Coronary artery (tissue), 2 donors: Measurements from ENCODE around the gene NOTCH2.
"Not testable (repeated sequence)": the region's sequence is repeated elsewhere in the genome, so short reads cannot be mapped to it uniquely, and the experiment has no call there.

Experiments
- DNase-seq: peaks from one replicate; pipeline ENCODE4 v3.0.0-alpha.2; 2017; ENCODE audit warnings: low spot score
- H3K27ac ChIP-seq, 2 donors: fragments of 200-600 bp; sonication (generic); one replicate each; pipeline ENCODE4 v1.5.1; 2016 to 2019
- H3K4me3 ChIP-seq: fragments of 200-600 bp; sonication (generic); 2 replicates; pipeline ENCODE4 v1.5.1; 2016; ENCODE audit warnings: mild to moderate bottlenecking, moderate library complexity

The NOTCH2 gene

GRCh38 chr1:120069067-120069919, at the start of gene NOTCH2:
NOTCH2 (minus strand) TSS chr1:120069662; CDS start chr1:120069406, 256 bp downstream.
- Histone ChIP-seq H3K4me3 (peak within 1 kb of the TSS; percentile 89), H3K27ac (peak within 1 kb of the TSS; percentile 85 to 97)
- peak; percentile 46 for DNase-seq

- DNase-seq, H3K4me3 ChIP-seq: not testable (repeated sequence)
- H3K27ac ChIP-seq: peak overlapping the region in 1 of 2 donors; percentile 13
Measured at GRCh38 chr1:120117371-120118177, 48.1 kb upstream of the NOTCH2 start.

GRCh38 chr1:120116094-120116493, 46.6 kb upstream of the NOTCH2 start:
- H3K4me3 ChIP-seq, H3K27ac ChIP-seq, DNase-seq: not testable (repeated sequence)

GRCh38 chr1:120113134-120113533, 43.7 kb upstream of the NOTCH2 start:
- not testable (repeated sequence) for DNase-seq, H3K4me3 ChIP-seq, H3K27ac ChIP-seq

- not testable (repeated sequence) for H3K27ac ChIP-seq, DNase-seq, H3K4me3 ChIP-seq
Measured at GRCh38 chr1:120112212-120112611, 42.8 kb upstream of the NOTCH2 start.

- H3K4me3 ChIP-seq, DNase-seq, H3K27ac ChIP-seq: not testable (repeated sequence)
Measured at GRCh38 chr1:120111771-120112170, 42.3 kb upstream of the NOTCH2 start.

GRCh38 chr1:120111008-120111407, 41.5 kb upstream of the NOTCH2 start:
- H3K4me3 ChIP-seq, H3K27ac ChIP-seq, DNase-seq: not testable (repeated sequence)

- DNase-seq, H3K4me3 ChIP-seq, H3K27ac ChIP-seq: not testable (repeated sequence)
Measured at GRCh38 chr1:120109656-120110055, 40.2 kb upstream of the NOTCH2 start.

GRCh38 chr1:120109180-120109579, 39.7 kb upstream of the NOTCH2 start:
- not testable (repeated sequence) for H3K4me3 ChIP-seq, H3K27ac ChIP-seq, DNase-seq

- not testable (repeated sequence) for H3K4me3 ChIP-seq, DNase-seq, H3K27ac ChIP-seq
Measured at GRCh38 chr1:120105288-120105687, 35.8 kb upstream of the NOTCH2 start.

GRCh38 chr1:120103768-120104167, 34.3 kb upstream of the NOTCH2 start:
- not testable (repeated sequence) for DNase-seq

GRCh38 chr1:120101593-120101992, 32.1 kb upstream of the NOTCH2 start:
- not testable (repeated sequence) for DNase-seq, H3K27ac ChIP-seq, H3K4me3 ChIP-seq

More at GRCh38 chr1:120103768-120104167, 34.3 kb upstream of the NOTCH2 start:
- H3K4me3 ChIP-seq, H3K27ac ChIP-seq: not testable (repeated sequence)

GRCh38 chr1:120100590-120100989, 31.1 kb upstream of the NOTCH2 start:
- not testable (repeated sequence) for H3K4me3 ChIP-seq, H3K27ac ChIP-seq, DNase-seq

- not testable (repeated sequence) for H3K27ac ChIP-seq, H3K4me3 ChIP-seq, DNase-seq
Measured at GRCh38 chr1:120098986-120099759, 29.7 kb upstream of the NOTCH2 start.

- DNase-seq, H3K4me3 ChIP-seq, H3K27ac ChIP-seq: not testable (repeated sequence)
Measured at GRCh38 chr1:120096981-120097545, 27.6 kb upstream of the NOTCH2 start.

- not testable (repeated sequence) for H3K27ac ChIP-seq, H3K4me3 ChIP-seq, DNase-seq
Measured at GRCh38 chr1:120093548-120094181, 24.2 kb upstream of the NOTCH2 start.

GRCh38 chr1:120092232-120093218, 23.1 kb upstream of the NOTCH2 start:
- H3K27ac ChIP-seq, DNase-seq, H3K4me3 ChIP-seq: not testable (repeated sequence)
